IMR-90 (cell line): ENCODE results near the gene BLNK. TPM values are rescaled to one million over a fixed set of nuclear protein-coding genes. Genes with fewer than 3 reads are reported as not detected.

ENCODE experiments used
- ATAC-seq: fragments of 200-7000 bp; cut with Tn5 transposase; 2 replicates; pipeline ENCODE4 v1.9.1; 2020; ENCODE audit warnings: low read depth, mild to moderate bottlenecking, moderate library complexity
- BruUV-seq: library from RNA; stranded (reverse); fragments of 400-500 nt; replicated peaks from 2 replicates; lab custom pipeline; 2021; lab: Mats Ljungman, UMichigan
- CTCF ChIA-PET: fragments of 300-600 bp; formaldehyde crosslinking; extraction: SDS; loops from one replicate; lab custom pipeline; 2021; ENCODE audit warnings: antibody characterized with exemption; lab: Yijun Ruan, JAX
- POLR2A ChIA-PET: fragments of 300-600 bp; sonication (Branson Sonifier 250); formaldehyde crosslinking; loops from one replicate; lab custom pipeline; 2022; ENCODE audit warnings: antibody characterized with exemption; ENCODE audit not compliant: unreplicated experiment; lab: Charles Lee
- DNase-seq: peaks from one replicate; pipeline ENCODE4 v3.0.0; 2013
- H2AFZ ChIP-seq: replicated peaks from 2 replicates; pipeline ENCODE3; 2013; ENCODE audit warnings: low read length, mild to moderate bottlenecking; ENCODE audit not compliant: poor library complexity
- H2AK5ac ChIP-seq: 2 replicates; pipeline ENCODE4 v1.6.1; 2013; ENCODE audit warnings: low read depth, low read length, inconsistent platforms
- H2AK9ac ChIP-seq: replicated peaks from 2 replicates; pipeline ENCODE3; 2013; ENCODE audit warnings: mild to moderate bottlenecking, low read depth, low read length, moderate library complexity; ENCODE audit not compliant: poor library complexity
- H2BK120ac ChIP-seq: 2 replicates; pipeline ENCODE4 v1.6.1; 2013; ENCODE audit warnings: low read depth, low read length, inconsistent platforms
- H2BK15ac ChIP-seq: 3 replicates; pipeline ENCODE4 v1.6.1; 2013; ENCODE audit warnings: low read depth, low read length, inconsistent platforms
- H2BK20ac ChIP-seq: 2 replicates; pipeline ENCODE4 v1.6.1; 2013; ENCODE audit warnings: low read depth, mild to moderate bottlenecking, inconsistent platforms, low read length, moderate library complexity
- H2BK5ac ChIP-seq: 2 replicates; pipeline ENCODE4 v1.6.1; 2013; ENCODE audit warnings: mild to moderate bottlenecking, low read depth, low read length, inconsistent platforms; ENCODE audit not compliant: poor library complexity, severe bottlenecking
- H3K14ac ChIP-seq: replicated peaks from 2 replicates; pipeline ENCODE4 v1.6.1; 2013; ENCODE audit warnings: low read depth, low read length, inconsistent platforms
- H3K18ac ChIP-seq: 2 replicates; pipeline ENCODE4 v1.6.1; 2013; ENCODE audit warnings: low read depth, low read length, control low read depth
- H3K23ac ChIP-seq: 2 replicates; pipeline ENCODE4 v1.6.1; 2013; ENCODE audit warnings: low read depth, low read length, inconsistent platforms
- H3K27ac ChIP-seq: 2 replicates; pipeline ENCODE4 v1.5.1; 2013; ENCODE audit warnings: mild to moderate bottlenecking, control low read depth, low read length; ENCODE audit not compliant: insufficient read depth
- H3K27me3 ChIP-seq: 2 replicates; pipeline ENCODE4 v1.6.1; 2013; ENCODE audit warnings: low read length; ENCODE audit not compliant: control insufficient read depth, insufficient read depth
- H3K36me3 ChIP-seq: 2 replicates; pipeline ENCODE4 v1.6.1; 2013; ENCODE audit warnings: low read length, mixed read lengths; ENCODE audit not compliant: control insufficient read depth, insufficient read depth
- H3K4ac ChIP-seq: 2 replicates; pipeline ENCODE4 v1.6.1; 2013; ENCODE audit warnings: low read depth, low read length, inconsistent platforms
- H3K4me1 ChIP-seq: 2 replicates; pipeline ENCODE4 v1.6.1; 2013; ENCODE audit warnings: low read length, mixed read lengths; ENCODE audit not compliant: control insufficient read depth, insufficient read depth
- H3K4me2 ChIP-seq: 2 replicates; pipeline ENCODE4 v1.6.1; 2013; ENCODE audit warnings: low read depth, mild to moderate bottlenecking, control low read depth, low read length, moderate library complexity
- H3K4me3 ChIP-seq: 2 replicates; pipeline ENCODE4 v1.5.1; 2013; ENCODE audit warnings: low read depth, mild to moderate bottlenecking, control low read depth, low read length, moderate library complexity; ENCODE audit not compliant: insufficient read depth
- H3K56ac ChIP-seq: 2 replicates; pipeline ENCODE4 v1.6.1; 2013; ENCODE audit warnings: low read length, inconsistent platforms; ENCODE audit not compliant: insufficient read depth; ENCODE audit errors: extremely low read depth
- H3K79me1 ChIP-seq, 2 experiments: 2 replicates each; pipeline ENCODE4 v1.6.1; 2013; ENCODE audit warnings: low read length in 2 of 2, inconsistent platforms in 1 of 2, low read depth in 1 of 2
- H3K9ac ChIP-seq: 2 replicates; pipeline ENCODE4 v1.6.1; 2013; ENCODE audit warnings: low read depth, low read length, control low read depth
- H3K9me1 ChIP-seq: 2 replicates; pipeline ENCODE4 v1.6.1; 2013; ENCODE audit warnings: low read length, inconsistent platforms; ENCODE audit not compliant: insufficient read depth
- H3K9me3 ChIP-seq: 2 replicates; pipeline ENCODE4 v1.6.1; 2013; ENCODE audit warnings: low read length; ENCODE audit not compliant: control insufficient read depth, insufficient read depth
- H4K20me1 ChIP-seq: 2 replicates; pipeline ENCODE4 v1.6.1; 2013; ENCODE audit warnings: low read length, inconsistent platforms; ENCODE audit not compliant: insufficient read depth
- H4K5ac ChIP-seq: 2 replicates; pipeline ENCODE4 v1.6.1; 2013; ENCODE audit warnings: mild to moderate bottlenecking, low read depth, low read length, control low read depth
- H4K8ac ChIP-seq, 2 experiments: 2 replicates each; pipeline ENCODE4 v1.6.1; 2013; ENCODE audit warnings: low read depth in 2 of 2, low read length in 2 of 2, control low read depth in 1 of 2, inconsistent platforms in 1 of 2
- H4K91ac ChIP-seq: 2 replicates; pipeline ENCODE4 v1.6.1; 2013; ENCODE audit warnings: low read depth, low read length, inconsistent platforms; ENCODE audit not compliant: insufficient read depth
- FOS ChIP-seq: fragments of 150-350 bp; IDR thresholded peaks from 2 replicates; pipeline ENCODE4 v1.6.1; 2016; ENCODE audit warnings: low read depth, low read length
- MAZ ChIP-seq: IDR thresholded peaks from 2 replicates; pipeline ENCODE4 v1.6.1; 2012; ENCODE audit warnings: low read depth, mild to moderate bottlenecking, low read length, improper control_type of control experiment, moderate library complexity, borderline replicate concordance
- MXI1 ChIP-seq: IDR thresholded peaks from 2 replicates; pipeline ENCODE4 v1.6.1; 2012; ENCODE audit warnings: low read depth, mild to moderate bottlenecking, low read length, moderate library complexity, borderline replicate concordance
- POLR2A ChIP-seq: IDR thresholded peaks from 2 replicates; pipeline ENCODE4 v1.6.1; 2012; ENCODE audit warnings: mild to moderate bottlenecking, low read depth, low read length
- SMC3 ChIP-seq: fragments of 150-350 bp; IDR thresholded peaks from 2 replicates; pipeline ENCODE4 v1.6.1; 2016; ENCODE audit warnings: low read depth, mild to moderate bottlenecking, antibody characterized with exemption, low read length, moderate library complexity
- WGBS, 2 experiments: methylation state at CpG; one replicate each; pipeline versions ENCODE4 v1.1.5 to v1.1.7; 2013; ENCODE audit warnings: missing lambda C conversion rate in 2 of 2; ENCODE audit not compliant: insufficient read length in 1 of 2; ENCODE audit errors: extremely low coverage in 2 of 2; 5-methylcytosine and 5-hydroxymethylcytosine counted together
- dilution Hi-C: fragments of 300-500 bp; cut with HindIII; formaldehyde crosslinking; loops from one replicate; pipeline ENCODE4 v1.14.3; 2018; ENCODE audit warnings: low sequenced_read_pairs; ENCODE audit not compliant: unreplicated experiment
- in situ Hi-C: fragments of 300-500 bp; cut with MboI; formaldehyde crosslinking; loops from 3 replicates; pipeline ENCODE4 v1.14.3; 2019; ENCODE audit warnings: low sequenced_read_pairs, inconsistent platforms, mixed read lengths
- intact Hi-C: fragments of 100-400 bp; cut with micrococcal nuclease; formaldehyde crosslinking; loops from 2 replicates; pipeline ENCODE4 v1.10.0; 2022
- polyA plus RNA-seq, 3 experiments: library from polyadenylated mRNA; depleted of rRNA; stranded (reverse); fragments of >200 nt; gene quantifications; 2 replicates each; pipeline ENCODE4 v1.2.3, GENCODE V29; 2012; ENCODE audit warnings: low replicate concordance in 1 of 3
- total RNA-seq: library from RNA; depleted of rRNA; stranded (reverse); fragments of >200 nt; gene quantifications from 2 replicates; pipeline ENCODE4 v1.2.3, GENCODE V29; 2012
- TF ChIP-seq, protein P1 (sequence below): fragments of 150-350 bp; IDR thresholded peaks from 2 replicates; pipeline ENCODE4 v1.6.1; 2017; ENCODE audit warnings: mild to moderate bottlenecking, antibody characterized with exemption, low read length, low read depth
- TF ChIP-seq, protein P2 (sequence below): conservative IDR thresholded peaks from 2 replicates; pipeline ENCODE4 v1.5.1; 2012; ENCODE audit warnings: mild to moderate bottlenecking, low read depth, low read length, improper control_type of control experiment

BLNK gene
- total and polyA plus RNA-seq, 2 of the 4 experiments (the other 2 are of a cell fraction): not detected

GRCh38 chr10:96310321-96310669 lies 38.9 kb upstream of the BLNK start:
- Histone ChIP-seq H4K91ac (no peak overlapping the region), H3K36me3 (no peaks in the 10 kb centered on the region), H3K9me3 (no peaks in the 10 kb centered on the region), H3K4me2 (no peak overlapping the region), H3K4ac (no peak overlapping the region), H2BK5ac (no peak overlapping the region), H2AFZ (no peak overlapping the region), H3K9me1 (no peaks in the 10 kb centered on the region), H2AK9ac (no peak overlapping the region), H3K4me1 (no peaks in the 10 kb centered on the region), H2BK15ac (no peak overlapping the region), H3K27ac (no peak overlapping the region), H3K9ac (no peak overlapping the region), H3K23ac (no peak overlapping the region), H3K27me3 (no peaks in the 10 kb centered on the region), H3K79me1 (no peaks in the 10 kb centered on the region), H2BK20ac (no peak overlapping the region), H4K20me1 (no peaks in the 10 kb centered on the region), H3K56ac (no peak overlapping the region), H4K5ac (no peak overlapping the region), H4K8ac (no peak overlapping the region), H3K4me3 (no peak overlapping the region), H2AK5ac (no peak overlapping the region), H2BK120ac (no peak overlapping the region), H3K14ac (no peak overlapping the region), H3K18ac (no peak overlapping the region)
- DNase-seq: no peak
- TF ChIP-seq FOS: no peak
- TF ChIP-seq, protein P1, sequence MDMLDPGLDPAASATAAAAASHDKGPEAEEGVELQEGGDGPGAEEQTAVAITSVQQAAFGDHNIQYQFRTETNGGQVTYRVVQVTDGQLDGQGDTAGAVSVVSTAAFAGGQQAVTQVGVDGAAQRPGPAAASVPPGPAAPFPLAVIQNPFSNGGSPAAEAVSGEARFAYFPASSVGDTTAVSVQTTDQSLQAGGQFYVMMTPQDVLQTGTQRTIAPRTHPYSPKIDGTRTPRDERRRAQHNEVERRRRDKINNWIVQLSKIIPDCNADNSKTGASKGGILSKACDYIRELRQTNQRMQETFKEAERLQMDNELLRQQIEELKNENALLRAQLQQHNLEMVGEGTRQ: no peak
- TF ChIP-seq, protein P2, sequence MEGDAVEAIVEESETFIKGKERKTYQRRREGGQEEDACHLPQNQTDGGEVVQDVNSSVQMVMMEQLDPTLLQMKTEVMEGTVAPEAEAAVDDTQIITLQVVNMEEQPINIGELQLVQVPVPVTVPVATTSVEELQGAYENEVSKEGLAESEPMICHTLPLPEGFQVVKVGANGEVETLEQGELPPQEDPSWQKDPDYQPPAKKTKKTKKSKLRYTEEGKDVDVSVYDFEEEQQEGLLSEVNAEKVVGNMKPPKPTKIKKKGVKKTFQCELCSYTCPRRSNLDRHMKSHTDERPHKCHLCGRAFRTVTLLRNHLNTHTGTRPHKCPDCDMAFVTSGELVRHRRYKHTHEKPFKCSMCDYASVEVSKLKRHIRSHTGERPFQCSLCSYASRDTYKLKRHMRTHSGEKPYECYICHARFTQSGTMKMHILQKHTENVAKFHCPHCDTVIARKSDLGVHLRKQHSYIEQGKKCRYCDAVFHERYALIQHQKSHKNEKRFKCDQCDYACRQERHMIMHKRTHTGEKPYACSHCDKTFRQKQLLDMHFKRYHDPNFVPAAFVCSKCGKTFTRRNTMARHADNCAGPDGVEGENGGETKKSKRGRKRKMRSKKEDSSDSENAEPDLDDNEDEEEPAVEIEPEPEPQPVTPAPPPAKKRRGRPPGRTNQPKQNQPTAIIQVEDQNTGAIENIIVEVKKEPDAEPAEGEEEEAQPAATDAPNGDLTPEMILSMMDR: no peak
- no peak for TF ChIP-seq MAZ
- TF ChIP-seq POLR2A: no peak
- TF ChIP-seq SMC3: no peak
- TF ChIP-seq MXI1: no peak
- no CpG with 5 or more reads among the region's 1 CpG for WGBS, 2 experiments
- BruUV-seq: no TSS peak
- intact Hi-C loops: no loop called here
- no peak for ATAC-seq
- ChIA-PET POLR2A (no interaction called here), CTCF (no interaction called here)
- dilution Hi-C loops: no loop called here
- in situ Hi-C loops: no loop called here
